ENCODE measurements around the gene LYZL4.

LYZL4 gene

GRCh38 chr3:42397644-42398043 lies 12.8 kb downstream of the LYZL4 start:
- no peak for TF ChIP-seq CTCF (IDR thresholded peaks at IDR 0.05; ENCODE audit: low read depth, low read length)

GRCh38 chr3:42394579-42395288 lies 15.7 kb downstream of the LYZL4 start:
- no peak for TF ChIP-seq CTCF (IDR thresholded peaks at IDR 0.05; ENCODE audit: low read depth, low read length)
- no peak overlapping the region for H3K4me3 ChIP-seq (ENCODE audit: low read depth, low read length)

More at GRCh38 chr3:42397644-42398043, 12.8 kb downstream of the LYZL4 start:
- H3K4me3 ChIP-seq (ENCODE audit: low read depth, low read length): no peak overlapping the region

- TF ChIP-seq CTCF (IDR thresholded peaks at IDR 0.05; ENCODE audit: low read depth, low read length): no peak
- H3K4me3 ChIP-seq (ENCODE audit: low read depth, low read length): no peak overlapping the region
These were observed 22.4 kb downstream of the LYZL4 start for GRCh38 chr3:42387802-42388651.

GRCh38 chr3:42381551-42382082 lies 28.8 kb downstream of the LYZL4 start:
- TF ChIP-seq CTCF (IDR thresholded peaks at IDR 0.05; ENCODE audit: low read depth, low read length): no peak
- H3K4me3 ChIP-seq (ENCODE audit: low read depth, low read length): no peak overlapping the region

GRCh38 chr3:42377681-42378080 lies 32.7 kb downstream of the LYZL4 start:
- H3K4me3 ChIP-seq (ENCODE audit: low read depth, low read length): no peak overlapping the region
- no peak for TF ChIP-seq CTCF (IDR thresholded peaks at IDR 0.05; ENCODE audit: low read depth, low read length)

- no peak overlapping the region for H3K4me3 ChIP-seq (ENCODE audit: low read depth, low read length)
- TF ChIP-seq CTCF (IDR thresholded peaks at IDR 0.05; ENCODE audit: low read depth, low read length): no peak
These were observed 34.0 kb downstream of the LYZL4 start for GRCh38 chr3:42376344-42376798.
